Transverse colon (tissue), 4 donors: Measurements from ENCODE around the gene TPP2.

ENCODE experiments used
- CTCF ChIP-seq, 5 experiments: fragments of 200-600 bp in 3 of 5; fragments of 450-650 bp in 2 of 5; sonication (generic) in 3 of 5; IDR thresholded peaks; 1 replicate in 2 of 5; 2 replicates in 3 of 5; pipeline ENCODE4 v1.5.1; 2016 to 2017; ENCODE audit warnings: antibody characterized with exemption in 5 of 5, inconsistent platforms in 3 of 5, mild to moderate bottlenecking in 2 of 5, moderate library complexity in 1 of 5
- POLR2AphosphoS5 ChIP-seq, 3 donors: sonication (generic); formaldehyde crosslinking; IDR thresholded peaks; one replicate each; pipeline ENCODE4 v1.6.1; 2016; ENCODE audit warnings: antibody characterized with exemption in 3 of 3

GRCh38 chr13:102679449-102680132 lies 82.8 kb downstream of the TPP2 start:
- TF ChIP-seq POLR2AphosphoS5 (IDR thresholded peaks at IDR 0.05) (peak in 2 of 3 donors; percentile 16 to 49), CTCF (IDR thresholded peaks at IDR 0.05) (no peak)
